Aorta (tissue), 5 donors: ENCODE measurements around the gene NCKAP5. TPM values are rescaled to one million over a fixed set of nuclear protein-coding genes. Genes with fewer than 3 reads are reported as not detected.

ENCODE experiments used
- ATAC-seq: fragments of 200-7000 bp; cut with Tn5 transposase; one replicate; pipeline ENCODE4 v1.9.1; 2022; ENCODE audit warnings: moderate library complexity; ENCODE audit not compliant: low FRiP score
- DNase-seq, 2 donors: peaks; one replicate each; pipeline ENCODE4 v3.0.0-alpha.2; 2020
- H3K27ac ChIP-seq, 2 donors: one replicate each; pipeline ENCODE4 v1.5.1; 2013; ENCODE audit warnings: low read length in 2 of 2, mild to moderate bottlenecking in 2 of 2, moderate library complexity in 2 of 2, control low read depth in 1 of 2, inconsistent platforms in 1 of 2, low read depth in 1 of 2
- H3K27me3 ChIP-seq, 2 donors: one replicate each; pipeline ENCODE4 v1.6.1; 2013; ENCODE audit warnings: control low read depth in 1 of 2, low read length in 1 of 2, mild to moderate bottlenecking in 1 of 2, moderate library complexity in 1 of 2; ENCODE audit not compliant: insufficient read depth in 2 of 2, control insufficient read depth in 1 of 2
- H3K36me3 ChIP-seq, 2 donors: one replicate each; pipeline ENCODE4 v1.6.1; 2013; ENCODE audit warnings: control low read depth in 1 of 2, low read length in 1 of 2, mild to moderate bottlenecking in 1 of 2; ENCODE audit not compliant: insufficient read depth in 2 of 2, control insufficient read depth in 1 of 2
- H3K4me1 ChIP-seq, 2 donors: one replicate each; pipeline ENCODE4 v1.6.1; 2013; ENCODE audit warnings: low read length in 2 of 2, control low read depth in 1 of 2, mild to moderate bottlenecking in 1 of 2, moderate library complexity in 1 of 2; ENCODE audit not compliant: insufficient read depth in 2 of 2, control insufficient read depth in 1 of 2
- H3K4me3 ChIP-seq, 2 donors: one replicate each; pipeline ENCODE4 v1.5.1; 2013; ENCODE audit warnings: low read length in 2 of 2, control low read depth in 1 of 2, mild to moderate bottlenecking in 1 of 2
- H3K9me3 ChIP-seq: one replicate; pipeline ENCODE4 v1.6.1; 2013; ENCODE audit warnings: mild to moderate bottlenecking, low read length; ENCODE audit not compliant: control insufficient read depth
- WGBS, 2 donors: extraction: QIAGEN DNeasy Blood & Tissue Kit; methylation state at CpG; one replicate each; pipeline ENCODE4 v1.1.7; 2013; 5-methylcytosine and 5-hydroxymethylcytosine counted together
- intact Hi-C, 2 donors: fragments of 100-400 bp; cut with DNase I; formaldehyde crosslinking; loops; one replicate each; pipeline versions ENCODE4 v1.14.2 to v1.15.0; 2022
- polyA plus RNA-seq, 2 donors: library from polyadenylated mRNA; stranded (reverse); fragments of 200-250 nt; gene quantifications; one replicate each; pipeline ENCODE4 v1.2.3, GENCODE V29; 2013
- total RNA-seq, 2 donors: library from RNA; stranded (reverse); fragmentation: NEBNext Ultra II Directional; extraction: Animal tissue kit (Norgen Biotek cat#: 25700); gene quantifications; one replicate each; pipeline ENCODE4 v1.2.1, GENCODE V29; 2021
- donor health status: healthy with polysubstance abuse.
- donor health status: Bipolar disorder and iron deficiency.
- donor health status: DM: no; HTN: no; CAD: no.
- donor health status: DM: no; HTN: no; CAD: no.
- donor health status: DM: yes; HTN: yes; CAD: no.

NCKAP5 gene
- total and polyA plus RNA-seq, 4 donors = 0.75 to 7.5 (median 2.4) TPM; not detected in 1

GRCh38 chr2:133343018-133343352 lies 225.3 kb downstream of the NCKAP5 start:
- Histone ChIP-seq H3K27me3 (no peaks in the 10 kb centered on the region), H3K27ac (no peak overlapping the region), H3K9me3 (no peaks in the 10 kb centered on the region), H3K4me1 (no peaks in the 10 kb centered on the region), H3K36me3 (no peaks in the 10 kb centered on the region), H3K4me3 (no peak overlapping the region)
- no peak for DNase-seq
- intact Hi-C loops = no loop called here
- ATAC-seq = no peak

DNA sequence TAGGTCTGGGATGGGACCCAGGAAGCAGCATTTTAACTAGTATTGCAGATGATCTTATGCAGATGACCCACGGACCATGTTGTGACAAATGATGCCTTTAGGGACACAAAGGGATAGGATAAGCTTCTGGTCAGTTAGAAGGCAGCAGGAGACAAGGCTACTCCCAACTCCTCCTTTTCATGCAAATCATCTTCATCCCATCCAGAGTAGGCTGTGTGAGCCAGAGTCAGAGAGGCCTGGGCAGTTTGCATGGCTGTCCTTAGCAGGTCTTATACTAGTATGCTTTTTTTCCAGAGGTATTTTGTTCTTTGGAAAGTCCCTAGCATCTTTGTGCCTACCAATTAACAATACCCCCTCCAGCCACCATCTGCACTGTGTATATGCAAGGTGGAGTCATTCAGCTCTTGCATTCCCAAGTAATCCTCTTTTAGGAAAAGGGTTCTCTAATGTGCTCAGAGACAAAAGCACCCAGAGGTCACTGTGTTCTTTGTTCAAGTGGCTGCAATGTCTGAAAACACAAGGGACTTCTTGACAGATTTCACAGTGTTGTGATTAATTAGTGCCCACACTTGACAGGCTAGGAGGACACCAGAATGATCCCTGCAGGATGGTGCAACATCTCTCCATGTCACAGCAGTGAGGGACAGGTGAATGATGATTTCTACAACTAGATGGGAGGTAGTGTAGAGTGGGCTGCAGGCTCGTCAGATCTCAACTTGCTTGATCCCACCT lies 225.8 kb downstream of the NCKAP5 start:
- H3K9me3 ChIP-seq = no peaks in the 10 kb centered on the region
- no peaks in the 10 kb centered on the region for H3K4me1 ChIP-seq
- H3K36me3 ChIP-seq = no peaks in the 10 kb centered on the region
- DNase-seq (no peak), ATAC-seq (no peak)
- WGBS, 2 donors = 79% methylated on average over 2 of the region's 2 CpGs
- H3K4me3 ChIP-seq = no peak overlapping the region
- H3K27ac ChIP-seq = no peak overlapping the region
- intact Hi-C loops = no loop called here
- H3K27me3 ChIP-seq = no peaks in the 10 kb centered on the region

DNA sequence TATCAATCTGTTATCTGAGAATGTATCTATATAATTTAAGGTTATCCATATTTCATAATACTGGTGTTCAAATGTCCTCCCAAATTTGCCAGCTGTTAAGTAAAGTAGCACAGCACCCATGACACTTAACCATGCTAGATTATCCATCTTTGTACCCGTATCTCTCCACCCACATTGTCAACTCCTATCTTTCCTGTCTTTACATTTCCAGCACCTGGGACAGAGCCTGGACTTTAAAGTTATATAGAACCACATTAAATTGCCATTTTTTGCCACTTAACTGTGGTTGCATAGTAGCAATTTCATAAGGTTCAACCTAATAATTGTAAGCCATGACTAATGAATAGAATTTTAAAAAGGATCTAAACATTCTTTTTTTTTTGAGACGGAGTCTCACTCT lies 226.7 kb downstream of the NCKAP5 start:
- no peak overlapping the region for H3K4me3 ChIP-seq
- DNase-seq = no peak
- WGBS, 2 donors = 68 to 69% methylated on average over 2 of the region's 2 CpGs
- no peaks in the 10 kb centered on the region for H3K27me3 ChIP-seq
- intact Hi-C loops = no loop called here
- H3K9me3 ChIP-seq = no peaks in the 10 kb centered on the region
- H3K36me3 ChIP-seq = no peaks in the 10 kb centered on the region
- H3K4me1 ChIP-seq = no peaks in the 10 kb centered on the region
- H3K27ac ChIP-seq = no peak overlapping the region
- ATAC-seq = no peak

GRCh38 chr2:133338224-133338623 lies 230.0 kb downstream of the NCKAP5 start:
- H3K4me3 ChIP-seq = no peak overlapping the region
- no peak overlapping the region for H3K27ac ChIP-seq
- no peaks in the 10 kb centered on the region for H3K9me3 ChIP-seq
- no peak for ATAC-seq
- WGBS, 2 donors = 15 to 19% methylated on average over 1 of the region's 1 CpG
- H3K36me3 ChIP-seq = no peaks in the 10 kb centered on the region
- intact Hi-C loops = no loop called here
- H3K4me1 ChIP-seq = no peaks in the 10 kb centered on the region
- no peak for DNase-seq
- no peaks in the 10 kb centered on the region for H3K27me3 ChIP-seq

- ATAC-seq = no peak
- no peaks in the 10 kb centered on the region for H3K36me3 ChIP-seq
- no peaks in the 10 kb centered on the region for H3K4me1 ChIP-seq
- no peak overlapping the region for H3K4me3 ChIP-seq
- WGBS, 2 donors = 41 to 43% methylated on average over 3 of the region's 3 CpGs
- intact Hi-C loops = no loop called here
- no peaks in the 10 kb centered on the region for H3K27me3 ChIP-seq
- H3K27ac ChIP-seq = no peak overlapping the region
- DNase-seq = no peak
- H3K9me3 ChIP-seq = peaks cover 2% of the 10 kb centered on the region
Observed at GRCh38 chr2:133334923-133335322, 233.3 kb downstream of the NCKAP5 start.

DNA sequence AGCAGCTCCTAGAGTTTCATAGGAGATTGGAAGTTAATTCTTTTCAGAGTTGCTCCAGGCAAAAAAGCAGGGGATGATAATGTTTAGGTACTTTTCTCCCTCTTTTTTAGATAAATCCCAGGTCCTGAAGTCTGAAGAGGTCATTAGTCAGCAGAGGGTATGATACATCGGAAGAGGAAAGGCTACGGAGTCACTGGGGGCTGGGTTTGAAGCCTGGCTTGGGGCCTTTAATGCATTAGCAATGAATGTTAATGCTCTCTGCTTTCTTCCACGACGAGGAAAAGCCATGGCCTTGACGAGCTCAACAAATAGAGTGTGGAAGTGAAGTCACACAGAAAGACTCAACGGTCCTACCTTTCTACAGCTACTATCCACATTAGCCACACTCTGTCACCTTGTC lies 235.1 kb downstream of the NCKAP5 start:
- peaks cover 2% of the 10 kb centered on the region for H3K9me3 ChIP-seq
- no peaks in the 10 kb centered on the region for H3K27me3 ChIP-seq
- DNase-seq (no peak), ATAC-seq (no peak)
- H3K27ac ChIP-seq = no peak overlapping the region
- no peak overlapping the region for H3K4me3 ChIP-seq
- no peaks in the 10 kb centered on the region for H3K4me1 ChIP-seq
- intact Hi-C loops = no loop called here
- 81 to 85% methylated on average over 6 of the region's 6 CpGs for WGBS, 2 donors
- H3K36me3 ChIP-seq = no peaks in the 10 kb centered on the region

DNA sequence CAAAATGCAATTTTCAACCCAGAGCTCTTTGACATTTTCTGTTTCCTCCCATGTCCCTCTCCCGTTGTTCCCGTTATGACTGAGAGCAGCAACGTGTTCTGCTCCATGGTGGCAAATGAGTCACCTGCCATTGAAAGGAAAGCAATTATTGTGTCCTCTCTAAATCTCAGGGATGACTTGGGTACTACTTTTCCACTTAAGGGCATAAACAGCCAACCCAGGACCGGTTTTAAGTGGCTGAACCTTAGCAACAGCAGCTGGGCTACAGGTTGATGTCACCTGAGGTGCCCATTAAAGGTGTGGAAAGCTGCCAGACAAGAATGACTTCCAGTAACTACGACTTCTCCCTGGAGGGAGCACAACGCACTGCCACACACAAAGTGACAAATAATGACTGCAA lies 236.8 kb downstream of the NCKAP5 start:
- H3K27me3 ChIP-seq = no peaks in the 10 kb centered on the region
- H3K4me3 ChIP-seq = no peak overlapping the region
- no peaks in the 10 kb centered on the region for H3K36me3 ChIP-seq
- DNase-seq = no peak
- 67 to 78% methylated on average over 6 of the region's 6 CpGs for WGBS, 2 donors
- H3K9me3 ChIP-seq = peaks cover 2% of the 10 kb centered on the region
- intact Hi-C loops = no loop called here
- no peak overlapping the region for H3K27ac ChIP-seq
- ATAC-seq = no peak
- H3K4me1 ChIP-seq = no peaks in the 10 kb centered on the region

DNA sequence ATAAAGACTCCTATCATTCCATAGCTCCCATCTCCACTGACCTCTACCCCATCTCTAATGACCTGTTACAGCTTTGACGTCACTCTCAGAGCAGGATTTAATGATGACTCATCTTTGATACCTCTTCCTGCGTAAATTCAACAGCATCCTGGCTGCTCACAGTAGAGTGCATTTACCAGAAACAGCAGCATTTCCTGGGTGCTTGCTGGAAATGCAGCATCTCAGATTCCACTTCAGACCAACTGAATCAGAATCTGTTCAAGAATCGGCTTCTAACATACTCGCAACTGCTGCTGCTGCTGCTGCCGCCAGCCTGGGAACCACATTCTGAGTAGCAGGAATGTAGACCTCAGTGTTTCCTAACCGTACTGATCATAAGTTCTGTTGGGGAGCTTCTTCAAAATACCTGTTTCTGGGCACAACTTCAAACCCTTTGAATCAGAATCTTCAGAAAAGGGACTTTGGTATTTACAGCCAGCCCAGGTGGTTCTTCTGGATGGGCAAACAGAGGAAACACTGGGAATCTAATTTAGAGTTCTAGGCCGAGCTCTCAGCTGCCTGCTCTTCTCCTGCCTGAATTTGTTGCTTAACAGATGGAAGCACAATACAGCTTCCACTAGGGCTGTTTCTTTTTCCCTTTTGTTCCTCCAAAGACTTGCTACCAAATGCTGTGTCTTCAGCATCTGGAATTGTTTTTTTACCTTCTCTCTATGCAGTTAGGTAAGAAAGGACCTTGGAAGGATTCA lies 241.4 kb downstream of the NCKAP5 start:
- Histone ChIP-seq H3K4me1 (peaks cover 0 to 4% of the 10 kb centered on the region in 2 donors), H3K27me3 (no peaks in the 10 kb centered on the region), H3K27ac (no peak overlapping the region), H3K4me3 (no peak overlapping the region), H3K9me3 (peaks cover 2% of the 10 kb centered on the region), H3K36me3 (no peaks in the 10 kb centered on the region)
- ATAC-seq (no peak), DNase-seq (no peak)
- intact Hi-C loops = no loop called here
- 91 to 93% methylated on average over 7 of the region's 7 CpGs for WGBS, 2 donors

DNA sequence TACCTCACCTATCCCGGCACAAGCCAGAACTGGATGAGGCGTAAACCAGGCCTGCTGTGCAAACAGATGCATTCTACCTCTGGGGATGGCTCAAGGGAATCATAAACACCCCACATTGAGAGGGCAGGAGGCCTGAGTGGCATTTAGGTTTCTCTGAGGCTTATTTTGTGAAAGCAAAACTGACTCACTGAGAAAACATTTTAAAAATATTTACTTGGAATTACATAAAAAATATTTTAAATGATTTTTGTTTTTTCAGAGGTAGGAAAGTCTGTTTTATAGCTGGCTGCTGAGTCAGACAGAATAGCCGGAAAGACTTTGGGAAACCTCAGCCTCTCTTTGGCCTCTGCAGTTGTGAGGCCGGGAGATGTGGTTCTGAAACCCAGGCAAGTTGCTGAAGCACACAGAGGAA lies 244.1 kb downstream of the NCKAP5 start:
- DNase-seq (no peak), ATAC-seq (no peak)
- no peak overlapping the region for H3K4me3 ChIP-seq
- peaks cover 0 to 4% of the 10 kb centered on the region in 2 donors for H3K4me1 ChIP-seq
- H3K27me3 ChIP-seq = no peaks in the 10 kb centered on the region
- WGBS, 2 donors = 50 to 54% methylated on average over 4 of the region's 4 CpGs
- no peaks in the 10 kb centered on the region for H3K36me3 ChIP-seq
- H3K9me3 ChIP-seq = no peaks in the 10 kb centered on the region
- intact Hi-C loops = no loop called here
- H3K27ac ChIP-seq = no peak overlapping the region
